SK-N-SH treated with all-trans-retinoic acid at 6 μM for 48 hours (cell line): ENCODE results near the gene ENO3.

ENCODE experiments used
- ATAC-seq: fragments of 200-7000 bp; cut with Tn5 transposase; 3 replicates; pipeline ENCODE4 v1.9.1; 2020; ENCODE audit warnings: mild to moderate bottlenecking, moderate library complexity
- ARNTL ChIP-seq: fragments of 450-650 bp; formaldehyde crosslinking; IDR thresholded peaks from 2 replicates; pipeline ENCODE4 v1.5.0; 2020; ENCODE audit warnings: low read depth, mild to moderate bottlenecking, moderate library complexity, borderline replicate concordance
- BACH2 ChIP-seq: fragments of 250-450 bp; sonication (Bioruptor Pico); IDR thresholded peaks from 2 replicates; pipeline ENCODE4 v1.9.0; 2021; ENCODE audit warnings: mild to moderate bottlenecking, borderline replicate concordance
- CSDC2 ChIP-seq: fragments of 250-450 bp; sonication (Bioruptor Pico); IDR thresholded peaks from 2 replicates; pipeline ENCODE4 v1.5.0; 2020; ENCODE audit warnings: mild to moderate bottlenecking, moderate library complexity
- ESRRG ChIP-seq: fragments of 250-450 bp; sonication (Bioruptor Pico); IDR thresholded peaks from 2 replicates; pipeline ENCODE4 v1.6.1; 2021; ENCODE audit warnings: mild to moderate bottlenecking
- GLIS3 ChIP-seq: fragments of 250-450 bp; sonication (Bioruptor Pico); IDR thresholded peaks from 2 replicates; pipeline ENCODE4 v1.5.0; 2020; ENCODE audit warnings: mild to moderate bottlenecking, moderate library complexity
- ISL1 ChIP-seq: fragments of 250-450 bp; sonication (Bioruptor Pico); IDR thresholded peaks from 2 replicates; pipeline ENCODE4 v2.1.2; 2022; ENCODE audit warnings: mild to moderate bottlenecking, moderate library complexity
- OSR1 ChIP-seq: fragments of 250-450 bp; sonication (Bioruptor Pico); IDR thresholded peaks from 2 replicates; pipeline ENCODE4 v1.8.0; 2022; ENCODE audit warnings: moderate library complexity, mild to moderate bottlenecking, inconsistent platforms
- PPARA ChIP-seq: fragments of 250-450 bp; sonication (Bioruptor Pico); IDR thresholded peaks from 2 replicates; pipeline ENCODE4 v1.5.0; 2020; ENCODE audit warnings: mild to moderate bottlenecking, borderline replicate concordance
- RARB ChIP-seq: fragments of 250-450 bp; sonication (Bioruptor Pico); IDR thresholded peaks from 2 replicates; pipeline ENCODE4 v1.8.0; 2021; ENCODE audit warnings: mild to moderate bottlenecking, moderate library complexity
- SNAI2 ChIP-seq: fragments of 250-450 bp; sonication (Bioruptor Pico); IDR thresholded peaks from 2 replicates; pipeline ENCODE4 v1.5.0; 2020; ENCODE audit warnings: mild to moderate bottlenecking, moderate library complexity
- TCF4 ChIP-seq: fragments of 250-450 bp; sonication (Bioruptor Pico); IDR thresholded peaks from 2 replicates; pipeline ENCODE4 v1.8.0; 2021; ENCODE audit warnings: mild to moderate bottlenecking, moderate library complexity, borderline replicate concordance
- TOX ChIP-seq: fragments of 250-450 bp; sonication (Bioruptor Pico); IDR thresholded peaks from 2 replicates; pipeline ENCODE4 v1.8.0; 2021; ENCODE audit warnings: mild to moderate bottlenecking, moderate library complexity, borderline replicate concordance
- ZC3H10 ChIP-seq: fragments of 250-450 bp; sonication (Bioruptor Pico); IDR thresholded peaks from 2 replicates; pipeline ENCODE4 v1.5.1; 2021; ENCODE audit warnings: mild to moderate bottlenecking, moderate library complexity
- ZFP3 ChIP-seq: fragments of 250-450 bp; sonication (Bioruptor Pico); IDR thresholded peaks from 2 replicates; pipeline ENCODE4 v1.5.0; 2020; ENCODE audit warnings: mild to moderate bottlenecking, moderate library complexity
- ZFP30 ChIP-seq: fragments of 450-650 bp; formaldehyde crosslinking; IDR thresholded peaks from 2 replicates; pipeline ENCODE4 v1.5.0; 2022; ENCODE audit warnings: mild to moderate bottlenecking, moderate library complexity
- ZNF565 ChIP-seq: fragments of 450-650 bp; formaldehyde crosslinking; conservative IDR thresholded peaks from 2 replicates; pipeline ENCODE4 v1.5.0; 2020; ENCODE audit warnings: low read depth, mild to moderate bottlenecking, moderate library complexity
- ZNF70 ChIP-seq: fragments of 450-650 bp; formaldehyde crosslinking; IDR thresholded peaks from 2 replicates; pipeline ENCODE4 v1.5.0; 2020; ENCODE audit warnings: mild to moderate bottlenecking, moderate library complexity
- ZNF8 ChIP-seq: fragments of 450-650 bp; formaldehyde crosslinking; IDR thresholded peaks from 2 replicates; pipeline ENCODE4 v1.5.0; 2020; ENCODE audit warnings: mild to moderate bottlenecking, moderate library complexity
- TF ChIP-seq, protein P1 (sequence below): fragments of 250-450 bp; sonication (Bioruptor Pico); IDR thresholded peaks from 2 replicates; pipeline ENCODE4 v1.5.1; 2020; ENCODE audit warnings: low read depth, mild to moderate bottlenecking, moderate library complexity
- TF ChIP-seq, protein P2 (sequence below): fragments of 250-450 bp; sonication (Bioruptor Pico); IDR thresholded peaks from 2 replicates; pipeline ENCODE4 v1.5.0; 2020; ENCODE audit warnings: mild to moderate bottlenecking, moderate library complexity
- TF ChIP-seq, protein P3 (sequence below): fragments of 250-450 bp; sonication (Bioruptor Pico); IDR thresholded peaks from 2 replicates; pipeline ENCODE4 v1.8.0; 2020; ENCODE audit warnings: mild to moderate bottlenecking, moderate library complexity, borderline replicate concordance
- TF ChIP-seq, protein P4 (sequence below): fragments of 250-450 bp; sonication (Bioruptor Pico); IDR thresholded peaks from 2 replicates; pipeline ENCODE4 v1.5.1; 2021; ENCODE audit warnings: mild to moderate bottlenecking, moderate library complexity

ENO3 gene

DNA sequence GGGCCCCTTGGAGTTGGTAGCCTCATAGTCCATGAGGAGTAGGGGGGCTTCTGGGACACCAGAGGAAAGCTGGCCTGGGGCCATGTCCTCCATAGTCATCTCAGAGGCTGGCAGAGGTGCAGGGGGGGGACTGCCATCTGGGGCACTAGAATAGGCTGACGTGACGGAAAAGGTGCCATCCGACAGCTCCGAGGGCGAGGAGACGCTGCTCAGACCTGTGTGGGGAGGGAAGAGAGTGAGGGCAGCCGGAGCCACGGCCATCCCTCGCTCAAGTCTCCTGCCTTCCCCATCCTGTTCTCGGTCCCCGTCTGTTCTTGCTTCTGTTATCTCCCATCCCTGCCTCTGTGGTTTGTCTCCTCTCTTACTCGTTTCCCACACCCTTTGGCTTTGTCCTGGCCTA is 21.4 kb downstream of the ENO3 start:
- no peak for ATAC-seq
- TF ChIP-seq CSDC2 (CRISPR knock-in tag) (no peak), ISL1 (CRISPR knock-in tag) (no peak), ARNTL (CRISPR knock-in tag) (no peak), BACH2 (CRISPR knock-in tag) (no peak)

DNA sequence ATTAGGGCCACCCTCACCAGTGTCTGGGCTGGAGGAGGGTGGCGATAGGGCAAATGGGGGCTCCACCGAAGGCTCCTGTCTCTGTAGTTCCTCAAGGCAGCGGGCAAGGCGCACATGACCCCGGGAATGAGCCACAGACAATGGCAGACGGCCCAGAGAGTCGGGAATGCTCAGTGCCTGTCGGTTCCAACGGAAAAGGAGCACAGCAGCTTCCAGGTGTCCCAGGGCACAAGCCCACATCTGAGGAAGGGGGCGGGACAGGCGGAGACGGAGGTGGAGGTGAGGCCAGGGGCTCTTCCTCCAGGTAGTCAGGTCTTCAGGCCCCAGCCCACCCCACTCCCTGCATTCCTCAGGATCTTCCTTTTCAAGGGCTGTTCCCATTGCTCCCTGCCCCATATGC is 21.8 kb downstream of the ENO3 start:
- no peak for ATAC-seq
- TF ChIP-seq ZNF70 (no peak), ZFP3 (CRISPR knock-in tag) (no peak), TCF4 (CRISPR knock-in tag) (no peak), CSDC2 (CRISPR knock-in tag) (no peak), OSR1 (no peak), ZNF565 (CRISPR knock-in tag) (no peak)
- TF ChIP-seq, protein P1, sequence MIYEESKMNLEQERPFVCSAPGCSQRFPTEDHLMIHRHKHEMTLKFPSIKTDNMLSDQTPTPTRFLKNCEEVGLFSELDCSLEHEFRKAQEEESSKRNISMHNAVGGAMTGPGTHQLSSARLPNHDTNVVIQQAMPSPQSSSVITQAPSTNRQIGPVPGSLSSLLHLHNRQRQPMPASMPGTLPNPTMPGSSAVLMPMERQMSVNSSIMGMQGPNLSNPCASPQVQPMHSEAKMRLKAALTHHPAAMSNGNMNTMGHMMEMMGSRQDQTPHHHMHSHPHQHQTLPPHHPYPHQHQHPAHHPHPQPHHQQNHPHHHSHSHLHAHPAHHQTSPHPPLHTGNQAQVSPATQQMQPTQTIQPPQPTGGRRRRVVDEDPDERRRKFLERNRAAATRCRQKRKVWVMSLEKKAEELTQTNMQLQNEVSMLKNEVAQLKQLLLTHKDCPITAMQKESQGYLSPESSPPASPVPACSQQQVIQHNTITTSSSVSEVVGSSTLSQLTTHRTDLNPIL (CRISPR knock-in tag) = no peak

DNA sequence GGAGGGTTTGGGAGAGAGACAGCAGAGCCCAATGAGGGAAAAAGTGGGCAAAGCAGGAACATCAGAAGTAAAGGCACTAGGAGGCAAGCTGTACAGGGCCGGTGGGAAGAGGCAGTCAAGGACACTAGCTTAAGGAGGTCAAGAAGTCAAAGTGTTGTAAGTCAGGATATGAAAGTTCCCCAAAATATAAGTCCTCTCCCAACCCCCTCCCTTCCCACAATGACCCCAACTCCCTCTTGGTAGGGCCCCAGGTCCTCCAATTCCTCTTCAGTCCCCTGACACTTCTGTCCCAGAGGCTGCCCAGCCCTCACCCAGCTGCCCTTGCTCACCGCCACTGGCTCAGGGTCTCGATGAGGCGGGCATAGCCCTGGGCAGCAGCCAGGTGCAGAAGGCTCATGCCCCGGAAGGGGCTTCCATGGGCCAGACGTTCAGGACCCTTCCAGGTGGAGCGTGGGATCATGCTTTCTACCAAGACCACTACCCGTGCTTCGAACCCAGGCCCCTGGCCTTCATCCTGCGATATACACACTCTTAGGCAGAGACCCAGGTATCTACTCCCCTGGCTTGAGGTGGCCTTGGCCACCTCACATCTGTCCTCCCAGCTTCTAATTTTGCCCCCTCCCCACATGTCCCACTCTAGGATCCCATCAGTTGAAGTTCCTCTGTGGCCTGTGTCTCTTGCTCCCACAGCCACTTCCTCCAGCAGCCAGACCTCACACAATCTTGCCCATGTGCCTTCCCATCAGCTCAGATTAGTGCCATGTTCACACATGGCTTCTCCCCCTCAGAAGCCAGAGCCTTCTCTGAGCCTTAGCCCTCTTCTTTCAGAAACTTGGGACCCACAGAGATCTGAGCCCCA is 22.6 kb downstream of the ENO3 start:
- ATAC-seq = no peak
- TF ChIP-seq GLIS3 (no peak), ZC3H10 (no peak), TOX (CRISPR knock-in tag) (no peak), ZFP30 (CRISPR knock-in tag) (no peak), PPARA (CRISPR knock-in tag) (no peak), ISL1 (CRISPR knock-in tag) (no peak), RARB (no peak), SNAI2 (no peak), OSR1 (no peak)
- TF ChIP-seq, protein P2, sequence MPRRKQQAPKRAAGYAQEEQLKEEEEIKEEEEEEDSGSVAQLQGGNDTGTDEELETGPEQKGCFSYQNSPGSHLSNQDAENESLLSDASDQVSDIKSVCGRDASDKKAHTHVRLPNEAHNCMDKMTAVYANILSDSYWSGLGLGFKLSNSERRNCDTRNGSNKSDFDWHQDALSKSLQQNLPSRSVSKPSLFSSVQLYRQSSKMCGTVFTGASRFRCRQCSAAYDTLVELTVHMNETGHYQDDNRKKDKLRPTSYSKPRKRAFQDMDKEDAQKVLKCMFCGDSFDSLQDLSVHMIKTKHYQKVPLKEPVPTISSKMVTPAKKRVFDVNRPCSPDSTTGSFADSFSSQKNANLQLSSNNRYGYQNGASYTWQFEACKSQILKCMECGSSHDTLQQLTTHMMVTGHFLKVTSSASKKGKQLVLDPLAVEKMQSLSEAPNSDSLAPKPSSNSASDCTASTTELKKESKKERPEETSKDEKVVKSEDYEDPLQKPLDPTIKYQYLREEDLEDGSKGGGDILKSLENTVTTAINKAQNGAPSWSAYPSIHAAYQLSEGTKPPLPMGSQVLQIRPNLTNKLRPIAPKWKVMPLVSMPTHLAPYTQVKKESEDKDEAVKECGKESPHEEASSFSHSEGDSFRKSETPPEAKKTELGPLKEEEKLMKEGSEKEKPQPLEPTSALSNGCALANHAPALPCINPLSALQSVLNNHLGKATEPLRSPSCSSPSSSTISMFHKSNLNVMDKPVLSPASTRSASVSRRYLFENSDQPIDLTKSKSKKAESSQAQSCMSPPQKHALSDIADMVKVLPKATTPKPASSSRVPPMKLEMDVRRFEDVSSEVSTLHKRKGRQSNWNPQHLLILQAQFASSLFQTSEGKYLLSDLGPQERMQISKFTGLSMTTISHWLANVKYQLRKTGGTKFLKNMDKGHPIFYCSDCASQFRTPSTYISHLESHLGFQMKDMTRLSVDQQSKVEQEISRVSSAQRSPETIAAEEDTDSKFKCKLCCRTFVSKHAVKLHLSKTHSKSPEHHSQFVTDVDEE (CRISPR knock-in tag) = no peak
- TF ChIP-seq, protein P3, sequence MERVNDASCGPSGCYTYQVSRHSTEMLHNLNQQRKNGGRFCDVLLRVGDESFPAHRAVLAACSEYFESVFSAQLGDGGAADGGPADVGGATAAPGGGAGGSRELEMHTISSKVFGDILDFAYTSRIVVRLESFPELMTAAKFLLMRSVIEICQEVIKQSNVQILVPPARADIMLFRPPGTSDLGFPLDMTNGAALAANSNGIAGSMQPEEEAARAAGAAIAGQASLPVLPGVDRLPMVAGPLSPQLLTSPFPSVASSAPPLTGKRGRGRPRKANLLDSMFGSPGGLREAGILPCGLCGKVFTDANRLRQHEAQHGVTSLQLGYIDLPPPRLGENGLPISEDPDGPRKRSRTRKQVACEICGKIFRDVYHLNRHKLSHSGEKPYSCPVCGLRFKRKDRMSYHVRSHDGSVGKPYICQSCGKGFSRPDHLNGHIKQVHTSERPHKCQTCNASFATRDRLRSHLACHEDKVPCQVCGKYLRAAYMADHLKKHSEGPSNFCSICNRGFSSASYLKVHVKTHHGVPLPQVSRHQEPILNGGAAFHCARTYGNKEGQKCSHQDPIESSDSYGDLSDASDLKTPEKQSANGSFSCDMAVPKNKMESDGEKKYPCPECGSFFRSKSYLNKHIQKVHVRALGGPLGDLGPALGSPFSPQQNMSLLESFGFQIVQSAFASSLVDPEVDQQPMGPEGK (CRISPR knock-in tag) = no peak
- TF ChIP-seq, protein P4, sequence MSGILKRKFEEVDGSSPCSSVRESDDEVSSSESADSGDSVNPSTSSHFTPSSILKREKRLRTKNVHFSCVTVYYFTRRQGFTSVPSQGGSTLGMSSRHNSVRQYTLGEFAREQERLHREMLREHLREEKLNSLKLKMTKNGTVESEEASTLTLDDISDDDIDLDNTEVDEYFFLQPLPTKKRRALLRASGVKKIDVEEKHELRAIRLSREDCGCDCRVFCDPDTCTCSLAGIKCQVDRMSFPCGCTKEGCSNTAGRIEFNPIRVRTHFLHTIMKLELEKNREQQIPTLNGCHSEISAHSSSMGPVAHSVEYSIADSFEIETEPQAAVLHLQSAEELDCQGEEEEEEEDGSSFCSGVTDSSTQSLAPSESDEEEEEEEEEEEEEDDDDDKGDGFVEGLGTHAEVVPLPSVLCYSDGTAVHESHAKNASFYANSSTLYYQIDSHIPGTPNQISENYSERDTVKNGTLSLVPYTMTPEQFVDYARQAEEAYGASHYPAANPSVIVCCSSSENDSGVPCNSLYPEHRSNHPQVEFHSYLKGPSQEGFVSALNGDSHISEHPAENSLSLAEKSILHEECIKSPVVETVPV (CRISPR knock-in tag) = no peak
- TF ChIP-seq, all 23 proteins: peak for 0

DNA sequence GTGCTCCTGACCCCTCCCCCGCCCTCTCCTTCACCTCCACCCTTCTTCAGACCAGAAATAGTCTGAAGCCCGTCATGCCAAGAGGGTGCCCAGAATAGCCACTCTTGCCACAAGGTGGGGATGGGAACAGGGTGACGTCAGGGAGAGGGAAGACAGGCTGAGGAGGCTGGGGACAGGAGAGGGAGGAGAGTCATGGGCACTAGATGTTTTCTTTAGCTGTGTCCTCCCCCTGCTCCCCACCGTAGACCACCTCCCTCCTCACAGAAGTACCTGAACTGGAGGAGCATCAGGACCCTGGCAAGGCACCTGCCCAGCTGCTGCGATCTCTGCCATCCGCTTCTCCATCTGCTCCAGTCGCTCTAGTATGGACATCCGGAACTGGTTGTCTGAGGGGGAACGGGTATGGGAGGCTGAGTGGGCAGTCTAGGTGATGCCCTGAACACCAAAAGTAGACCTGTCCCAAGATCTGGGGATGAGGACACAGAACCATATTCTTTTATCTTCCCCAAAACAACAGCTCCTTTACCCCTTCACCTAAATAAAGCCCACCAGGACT is 23.3 kb downstream of the ENO3 start:
- ATAC-seq = no peak
- TF ChIP-seq ZC3H10 (no peak), ESRRG (CRISPR knock-in tag) (no peak), ZNF8 (no peak), ARNTL (CRISPR knock-in tag) (no peak), ZFP3 (CRISPR knock-in tag) (no peak), RARB (no peak)
- TF ChIP-seq, protein P1 (CRISPR knock-in tag) = no peak
- TF ChIP-seq, protein P3 (CRISPR knock-in tag) = no peak
- TF ChIP-seq, protein P2 (CRISPR knock-in tag) = no peak
